SU-DHL-6 (cell line): Measurements from ENCODE around the gene TLR8.

Source experiments
- CTCF ChIP-seq: fragments of 200-600 bp; sonication (generic); IDR thresholded peaks from one replicate; pipeline ENCODE4 v1.5.1; 2017; ENCODE audit warnings: antibody characterized with exemption, mild to moderate bottlenecking, low read length, moderate library complexity; ENCODE audit not compliant: insufficient read depth, poor library complexity, severe bottlenecking
- EZH2phosphoT487 ChIP-seq: fragments of 200-600 bp; sonication (generic), shearing (Covaris generic); conservative IDR thresholded peaks from 2 replicates; pipeline ENCODE4 v1.6.1; 2018; ENCODE audit warnings: mild to moderate bottlenecking, antibody characterized with exemption, low read length, moderate library complexity, mixed read lengths

GRCh38 chrX:12901486-12901885 is 4.9 kb upstream of the TLR8 start:
- TF ChIP-seq CTCF = peak; percentile 53
- TF ChIP-seq EZH2phosphoT487 = no peak
